MM.1S (cell line): ENCODE measurements around the gene RPS16.

Experiments
- DNase-seq: peaks from one replicate; pipeline ENCODE4 v3.0.0-alpha.2; 2015
- H2AFZ ChIP-seq: fragments of 300-600 bp; sonication (generic); 2 replicates; pipeline ENCODE4 v1.6.0; 2016; ENCODE audit warnings: antibody characterized with exemption, low read length
- H3F3A ChIP-seq: fragments of 300-600 bp; sonication (generic); 2 replicates; pipeline ENCODE4 v1.6.1; 2016; ENCODE audit warnings: mild to moderate bottlenecking, antibody characterized with exemption, low read length, moderate library complexity, mixed read lengths; ENCODE audit not compliant: insufficient read depth
- H3K27ac ChIP-seq: fragments of 300-600 bp; sonication (generic); 2 replicates; pipeline ENCODE4 v1.5.1; 2016; ENCODE audit warnings: mild to moderate bottlenecking, low read length
- H3K27me3 ChIP-seq: fragments of 300-600 bp; sonication (generic); replicated peaks from 2 replicates; pipeline ENCODE4 v1.6.0; 2016; ENCODE audit warnings: low read length; ENCODE audit not compliant: insufficient read depth
- H3K36me3 ChIP-seq: fragments of 300-600 bp; sonication (generic); replicated peaks from 2 replicates; pipeline ENCODE4 v1.6.1; 2016; ENCODE audit warnings: mild to moderate bottlenecking, low read length, mixed read lengths; ENCODE audit not compliant: insufficient read depth
- H3K4me1 ChIP-seq: fragments of 300-600 bp; sonication (generic); 2 replicates; pipeline ENCODE4 v1.6.1; 2016; ENCODE audit warnings: low read length, mixed read lengths
- H3K4me2 ChIP-seq: fragments of 300-600 bp; sonication (generic); 2 replicates; pipeline ENCODE4 v1.6.0; 2016; ENCODE audit warnings: low read depth, low read length
- H3K4me3 ChIP-seq: fragments of 300-600 bp; sonication (generic); 2 replicates; pipeline ENCODE4 v1.5.1; 2016; ENCODE audit warnings: low read length, mixed read lengths
- H3K79me2 ChIP-seq: fragments of 300-600 bp; sonication (generic); 2 replicates; pipeline ENCODE4 v1.6.1; 2016; ENCODE audit warnings: mixed run types, low read length, mixed read lengths
- H3K9ac ChIP-seq: fragments of 300-600 bp; sonication (generic); 2 replicates; pipeline ENCODE4 v1.6.1; 2016; ENCODE audit warnings: low read length, mixed read lengths
- H3K9me2 ChIP-seq: fragments of 300-600 bp; sonication (generic); replicated peaks from 2 replicates; pipeline ENCODE4 v1.6.1; 2016; ENCODE audit warnings: mild to moderate bottlenecking, low read length, mixed read lengths; ENCODE audit not compliant: insufficient read depth
- H3K9me3 ChIP-seq: fragments of 300-600 bp; sonication (generic); replicated peaks from 2 replicates; pipeline ENCODE4 v1.6.1; 2016; ENCODE audit warnings: mild to moderate bottlenecking, low read length, mixed read lengths; ENCODE audit not compliant: insufficient read depth
- H4K20me1 ChIP-seq: fragments of 300-600 bp; sonication (generic); 2 replicates; pipeline ENCODE4 v1.6.1; 2016; ENCODE audit warnings: mild to moderate bottlenecking, low read length, moderate library complexity, mixed read lengths; ENCODE audit not compliant: insufficient read depth
- EZH2 ChIP-seq: fragments of 300-600 bp; sonication (generic); optimal IDR thresholded peaks from 2 replicates; pipeline ENCODE3; 2017; ENCODE audit warnings: low read depth, mild to moderate bottlenecking, antibody characterized with exemption, low read length, mixed read lengths
- EZH2phosphoT487 ChIP-seq: fragments of 300-600 bp; sonication (generic); IDR thresholded peaks from 2 replicates; pipeline ENCODE4 v1.6.1; 2018; ENCODE audit warnings: antibody characterized with exemption, low read length
- TF ChIP-seq, protein P1 (sequence below): fragments of 300-600 bp; sonication (generic); IDR thresholded peaks from 2 replicates; pipeline ENCODE4 v1.5.1; 2016; ENCODE audit warnings: antibody characterized with exemption, low read length, mixed read lengths

The RPS16 gene

DNA sequence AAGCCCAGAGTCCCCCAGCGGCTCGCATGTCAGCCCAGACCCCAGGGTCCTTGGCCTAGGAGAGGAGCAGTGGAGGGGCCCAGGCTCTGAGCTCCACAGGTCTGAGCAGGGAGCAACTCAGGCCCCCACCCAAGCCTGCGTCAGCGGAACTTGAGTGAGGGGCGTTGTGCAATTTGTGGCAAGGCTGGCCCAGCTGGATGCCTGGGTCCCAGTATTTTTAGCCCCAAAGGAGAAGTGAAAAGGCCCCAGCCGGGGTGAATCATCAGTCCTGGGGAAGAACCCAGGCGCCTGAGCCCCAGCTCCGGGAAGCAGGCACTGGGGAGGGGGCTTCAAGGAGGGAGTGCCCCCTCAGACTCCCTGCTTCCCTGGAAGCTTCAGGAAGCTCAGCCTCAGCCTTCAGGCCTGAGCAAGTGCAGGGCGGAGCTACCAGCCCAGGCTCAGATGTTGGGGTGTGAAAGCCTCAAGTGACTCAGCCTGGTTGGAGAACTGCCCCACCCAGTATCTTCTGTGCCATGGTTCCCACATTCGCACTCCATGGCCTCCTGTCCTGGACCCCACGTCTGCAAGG lies 37.4 kb downstream of the RPS16 start:
- peak; percentile 30 for DNase-seq
- H2AFZ ChIP-seq: no peak overlapping the region
- peak overlapping the region; percentile 75 for H3K27ac ChIP-seq
- peaks cover 49% of the 10 kb centered on the region for H3F3A ChIP-seq
- peaks cover 40% of the 10 kb centered on the region for H3K4me1 ChIP-seq
- H3K79me2 ChIP-seq: peaks cover 20% of the 10 kb centered on the region
- H4K20me1 ChIP-seq: no peaks in the 10 kb centered on the region
- TF ChIP-seq, protein P1, sequence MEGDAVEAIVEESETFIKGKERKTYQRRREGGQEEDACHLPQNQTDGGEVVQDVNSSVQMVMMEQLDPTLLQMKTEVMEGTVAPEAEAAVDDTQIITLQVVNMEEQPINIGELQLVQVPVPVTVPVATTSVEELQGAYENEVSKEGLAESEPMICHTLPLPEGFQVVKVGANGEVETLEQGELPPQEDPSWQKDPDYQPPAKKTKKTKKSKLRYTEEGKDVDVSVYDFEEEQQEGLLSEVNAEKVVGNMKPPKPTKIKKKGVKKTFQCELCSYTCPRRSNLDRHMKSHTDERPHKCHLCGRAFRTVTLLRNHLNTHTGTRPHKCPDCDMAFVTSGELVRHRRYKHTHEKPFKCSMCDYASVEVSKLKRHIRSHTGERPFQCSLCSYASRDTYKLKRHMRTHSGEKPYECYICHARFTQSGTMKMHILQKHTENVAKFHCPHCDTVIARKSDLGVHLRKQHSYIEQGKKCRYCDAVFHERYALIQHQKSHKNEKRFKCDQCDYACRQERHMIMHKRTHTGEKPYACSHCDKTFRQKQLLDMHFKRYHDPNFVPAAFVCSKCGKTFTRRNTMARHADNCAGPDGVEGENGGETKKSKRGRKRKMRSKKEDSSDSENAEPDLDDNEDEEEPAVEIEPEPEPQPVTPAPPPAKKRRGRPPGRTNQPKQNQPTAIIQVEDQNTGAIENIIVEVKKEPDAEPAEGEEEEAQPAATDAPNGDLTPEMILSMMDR: no peak
- TF ChIP-seq EZH2phosphoT487: no peak
- no peak for TF ChIP-seq EZH2
- H3K9me2 ChIP-seq: no peaks in the 10 kb centered on the region
- no peak overlapping the region for H3K4me3 ChIP-seq
- no peaks in the 10 kb centered on the region for H3K9me3 ChIP-seq
- no peaks in the 10 kb centered on the region for H3K27me3 ChIP-seq
- peak overlapping the region; percentile 59 for H3K9ac ChIP-seq
- H3K4me2 ChIP-seq: peak overlapping the region; percentile 48
- H3K36me3 ChIP-seq: no peaks in the 10 kb centered on the region

DNA sequence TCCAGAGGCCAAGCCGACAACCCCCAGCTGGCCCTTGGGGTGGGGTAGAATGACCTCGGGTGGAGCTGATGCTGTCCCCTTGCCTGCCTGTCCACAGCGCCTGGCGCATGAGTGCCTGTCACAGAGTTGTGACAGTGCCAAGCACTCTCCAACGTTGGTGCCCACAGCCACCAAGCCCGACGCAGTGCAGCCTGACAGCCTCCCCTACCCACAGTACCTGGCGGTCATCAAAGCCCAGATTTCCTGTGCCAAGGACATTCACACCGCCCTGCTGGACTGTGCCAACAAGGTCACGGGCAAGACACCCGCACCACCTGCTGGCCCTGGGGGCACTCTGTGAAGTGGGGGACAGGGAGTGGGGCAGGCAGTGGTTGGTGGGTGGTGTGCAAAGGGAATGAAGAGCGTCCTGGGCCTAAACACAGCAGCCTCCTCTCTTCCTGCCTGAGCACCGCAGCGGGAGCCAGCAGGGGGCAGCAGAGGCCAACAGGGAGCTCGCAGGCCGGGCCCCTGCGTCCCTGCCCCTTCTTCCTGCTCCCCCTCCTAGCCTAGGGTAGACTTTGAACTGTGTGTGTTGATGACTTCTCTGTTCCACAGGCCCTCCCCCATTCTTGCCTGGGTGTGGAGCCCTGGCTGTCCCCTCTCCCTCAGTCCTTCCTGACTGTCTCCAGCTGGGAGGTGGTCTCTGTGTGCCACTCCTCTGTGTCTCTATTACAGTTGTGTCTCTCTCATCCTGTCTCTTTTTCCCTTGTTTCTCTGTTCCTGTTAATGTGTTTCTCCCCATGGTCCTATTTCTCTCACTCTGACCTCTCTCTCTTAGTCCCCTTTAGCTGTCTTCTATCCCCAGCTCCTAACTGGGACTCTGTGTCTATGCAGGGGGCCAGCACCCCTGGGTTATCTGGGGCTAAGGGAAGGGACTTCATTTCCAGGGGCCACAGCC lies 38.1 kb downstream of the RPS16 start:
- H4K20me1 ChIP-seq: no peaks in the 10 kb centered on the region
- H3K27ac ChIP-seq: peak overlapping the region; percentile 75
- H2AFZ ChIP-seq: no peak overlapping the region
- no peaks in the 10 kb centered on the region for H3K9me3 ChIP-seq
- TF ChIP-seq, protein P1: peak; percentile 95
- no peak for TF ChIP-seq EZH2phosphoT487
- TF ChIP-seq EZH2: no peak
- peaks cover 41% of the 10 kb centered on the region for H3F3A ChIP-seq
- peak overlapping the region; percentile 59 for H3K9ac ChIP-seq
- H3K4me3 ChIP-seq: no peak overlapping the region
- no peaks in the 10 kb centered on the region for H3K27me3 ChIP-seq
- H3K36me3 ChIP-seq: no peaks in the 10 kb centered on the region
- H3K79me2 ChIP-seq: peaks cover 25% of the 10 kb centered on the region
- peak; percentile 82 for DNase-seq
- no peaks in the 10 kb centered on the region for H3K9me2 ChIP-seq
- H3K4me1 ChIP-seq: peaks cover 39% of the 10 kb centered on the region
- peak overlapping the region; percentile 48 for H3K4me2 ChIP-seq

GRCh38 chr19:39390751-39391437 lies 44.9 kb downstream of the RPS16 start, which contains the start of the genes MED29 and PAF1:
TSS of gene MED29 (plus strand) at chr19:39391378. CDS start at chr19:39391423, 45 bp downstream.
TSS of gene PAF1 (minus strand) at chr19:39391106. CDS start at chr19:39390864, 242 bp downstream.
- Histone ChIP-seq H3K36me3 (no peaks in the 10 kb centered on the region), H3K4me3 (peak within 1 kb of the TSS; percentile 100), H3F3A (peaks cover 7% of the 10 kb centered on the region; the same call in 1 of the 2 replicates), H3K9ac (peak within 1 kb of the TSS; percentile 100), H3K79me2 (peaks cover 50% of the 10 kb centered on the region), H3K9me3 (no peaks in the 10 kb centered on the region), H3K9me2 (no peaks in the 10 kb centered on the region), H3K4me2 (peak within 1 kb of the TSS; percentile 80), H4K20me1 (no peaks in the 10 kb centered on the region), H2AFZ (peak within 1 kb of the TSS; percentile 94), H3K27ac (peak within 1 kb of the TSS; percentile 96), H3K4me1 (peaks cover 11% of the 10 kb centered on the region), H3K27me3 (no peaks in the 10 kb centered on the region)
- DNase-seq: peak; percentile 99
- TF ChIP-seq, protein P1: no peak
- TF ChIP-seq EZH2phosphoT487 (no peak), EZH2 (no peak)
